ENCODE results near the gene IL17F. TPM values are rescaled to one million over a fixed set of nuclear protein-coding genes. Genes with fewer than 3 reads are reported as not detected.

IL17F gene
- not detected in 2 replicates for total RNA-seq

DNA sequence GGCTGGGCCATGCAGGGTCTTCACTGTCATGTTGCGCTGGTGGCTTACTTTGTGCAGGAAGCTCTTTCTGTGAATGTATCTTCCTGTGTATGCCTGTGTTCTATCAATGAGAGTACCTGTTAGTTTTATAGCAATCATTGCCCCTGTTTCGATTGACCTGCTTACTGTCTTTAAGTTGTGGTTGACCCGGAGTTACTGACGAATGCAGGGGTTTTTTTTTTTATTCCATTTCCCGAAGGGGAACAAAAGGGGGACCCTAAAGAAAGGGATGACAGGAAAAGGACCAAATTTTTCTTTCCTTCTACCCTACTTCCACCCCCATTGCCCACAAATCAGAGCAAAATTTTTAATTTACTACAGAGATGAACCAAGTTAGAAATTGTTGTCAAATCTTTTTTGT, at the start of gene IL17F:
Gene IL17F, minus strand, starts transcription at position 101 of the 400 bp plus-strand sequence. Its CDS starts 71 bp downstream, at position 30.

DNA sequence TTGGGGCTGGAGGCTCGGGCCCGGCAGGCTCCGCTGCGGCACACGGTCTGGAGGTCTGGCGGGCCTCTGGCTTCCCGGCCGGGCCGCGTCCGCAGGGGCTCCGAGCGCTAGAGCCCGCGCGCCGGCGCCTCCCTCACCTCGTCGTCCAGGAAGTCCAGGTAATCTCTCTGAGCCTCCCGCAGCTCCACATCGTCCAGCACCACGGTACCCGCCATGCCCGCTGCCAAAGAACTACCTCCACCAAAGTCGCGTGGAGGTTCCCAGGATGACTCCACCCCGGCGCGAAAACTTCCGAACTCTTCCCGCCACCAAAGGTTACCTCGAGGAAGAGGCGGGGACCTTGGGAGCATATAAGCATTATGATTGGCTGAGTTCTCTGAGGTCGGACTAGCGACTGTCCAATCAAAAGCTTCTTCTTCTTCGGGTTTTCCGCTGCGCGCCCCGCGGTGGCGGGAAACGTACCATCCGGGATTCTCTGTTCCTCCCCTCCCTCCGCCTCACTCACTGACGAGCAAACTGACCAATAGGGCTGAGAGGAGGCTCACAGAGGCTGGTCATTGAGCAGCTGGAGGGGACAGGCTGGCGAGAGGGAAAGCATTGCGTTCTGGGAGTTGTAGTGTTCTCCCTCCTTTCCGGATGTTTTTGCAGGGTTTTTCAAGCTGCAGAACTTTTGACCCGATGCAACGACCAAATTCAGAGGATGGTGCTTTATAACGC, 40.3 kb upstream of the IL17F start, which contains the start of gene MCM3:
Gene MCM3, minus strand, starts transcription at position 283 of the 717 bp plus-strand sequence. Its CDS starts 68 bp downstream, at position 215.

Other genes with a start within 250 kb of the IL17F start
- gene PKHD1, start 156.9 kb downstream of the IL17F start, total RNA-seq: under 0.01 TPM in 1 of 2 replicates, not detected in the other
- gene IL17A, start 58.1 kb downstream of the IL17F start, total RNA-seq: not detected in 2 replicates
- gene MCM3, start 40.2 kb upstream of the IL17F start, total RNA-seq: 13.0 and 13.5 TPM in 2 replicates
- gene PAQR8, start 117.7 kb upstream of the IL17F start, total RNA-seq: 3.7 and 4.7 TPM in 2 replicates
- 16.0 and 19.6 TPM in 2 replicates for gene EFHC1, start 175.8 kb upstream of the IL17F start, total RNA-seq

All from hair follicle dermal papilla cell (primary cell).